HEK293T (cell line): ENCODE results near the gene ASPG.

Experiments
- CTCF ChIA-PET: fragments of 350-600 bp; formaldehyde crosslinking; extraction: SDS; loops from one replicate; lab custom pipeline; 2021; ENCODE audit warnings: antibody characterized with exemption, inconsistent platforms; lab: Yijun Ruan, JAX
- POLR2A ChIA-PET: fragments of 350-600 bp; formaldehyde crosslinking; extraction: SDS; loops from one replicate; lab custom pipeline; 2020; ENCODE audit warnings: antibody characterized with exemption, inconsistent platforms; lab: Yijun Ruan, JAX
- DNase-seq: peaks from one replicate; pipeline ENCODE4 v3.0.0; 2012; ENCODE audit warnings: mixed read lengths; ENCODE audit errors: extremely low spot score
- ARNT ChIP-seq: fragments of 450-650 bp; IDR thresholded peaks from 2 replicates; pipeline ENCODE4 v1.6.1; 2017; ENCODE audit warnings: mild to moderate bottlenecking
- BHLHE40 ChIP-seq: fragments of 450-650 bp; IDR thresholded peaks from 2 replicates; pipeline ENCODE4 v1.6.1; 2016; ENCODE audit warnings: mild to moderate bottlenecking, moderate library complexity, borderline replicate concordance
- CTBP1 ChIP-seq: fragments of 450-650 bp; IDR thresholded peaks from 2 replicates; pipeline ENCODE4 v1.6.1; 2016; ENCODE audit warnings: borderline replicate concordance
- ELF4 ChIP-seq: fragments of 450-650 bp; IDR thresholded peaks from 2 replicates; pipeline ENCODE4 v1.6.1; 2017; ENCODE audit warnings: antibody characterized with exemption
- FOXA1 ChIP-seq: fragments of 450-650 bp; IDR thresholded peaks from 2 replicates; pipeline ENCODE4 v1.6.1; 2016; ENCODE audit warnings: mild to moderate bottlenecking
- FOXK2 ChIP-seq: fragments of 450-650 bp; IDR thresholded peaks from 2 replicates; pipeline ENCODE4 v1.6.1; 2016; ENCODE audit warnings: mild to moderate bottlenecking
- FOXM1 ChIP-seq: fragments of 450-650 bp; IDR thresholded peaks from 2 replicates; pipeline ENCODE4 v1.6.1; 2017; ENCODE audit warnings: mild to moderate bottlenecking, borderline replicate concordance
- HDGF ChIP-seq: fragments of 450-650 bp; IDR thresholded peaks from 2 replicates; pipeline ENCODE4 v1.6.1; 2017; ENCODE audit warnings: antibody characterized with exemption, borderline replicate concordance
- L3MBTL2 ChIP-seq: fragments of 450-650 bp; conservative IDR thresholded peaks from 2 replicates; pipeline ENCODE4 v1.6.1; 2016; ENCODE audit warnings: mild to moderate bottlenecking
- LEF1 ChIP-seq: fragments of 450-650 bp; IDR thresholded peaks from 2 replicates; pipeline ENCODE4 v1.6.1; 2017; ENCODE audit warnings: mild to moderate bottlenecking, borderline replicate concordance
- NFRKB ChIP-seq: fragments of 450-650 bp; IDR thresholded peaks from 2 replicates; pipeline ENCODE4 v1.6.1; 2016; ENCODE audit warnings: mild to moderate bottlenecking, moderate library complexity
- PKNOX1 ChIP-seq: fragments of 450-650 bp; IDR thresholded peaks from 2 replicates; pipeline ENCODE4 v1.6.1; 2016
- SP1 ChIP-seq: fragments of 450-650 bp; IDR thresholded peaks from 2 replicates; pipeline ENCODE4 v1.6.1; 2017
- SUZ12 ChIP-seq: fragments of 450-650 bp; IDR thresholded peaks from 2 replicates; pipeline ENCODE4 v1.6.1; 2016; ENCODE audit warnings: mild to moderate bottlenecking
- TARDBP ChIP-seq: fragments of 450-650 bp; IDR thresholded peaks from 2 replicates; pipeline ENCODE4 v1.6.1; 2016
- ZNF384 ChIP-seq: fragments of 450-650 bp; IDR thresholded peaks from 2 replicates; pipeline ENCODE4 v1.6.1; 2016

Gene ASPG

DNA sequence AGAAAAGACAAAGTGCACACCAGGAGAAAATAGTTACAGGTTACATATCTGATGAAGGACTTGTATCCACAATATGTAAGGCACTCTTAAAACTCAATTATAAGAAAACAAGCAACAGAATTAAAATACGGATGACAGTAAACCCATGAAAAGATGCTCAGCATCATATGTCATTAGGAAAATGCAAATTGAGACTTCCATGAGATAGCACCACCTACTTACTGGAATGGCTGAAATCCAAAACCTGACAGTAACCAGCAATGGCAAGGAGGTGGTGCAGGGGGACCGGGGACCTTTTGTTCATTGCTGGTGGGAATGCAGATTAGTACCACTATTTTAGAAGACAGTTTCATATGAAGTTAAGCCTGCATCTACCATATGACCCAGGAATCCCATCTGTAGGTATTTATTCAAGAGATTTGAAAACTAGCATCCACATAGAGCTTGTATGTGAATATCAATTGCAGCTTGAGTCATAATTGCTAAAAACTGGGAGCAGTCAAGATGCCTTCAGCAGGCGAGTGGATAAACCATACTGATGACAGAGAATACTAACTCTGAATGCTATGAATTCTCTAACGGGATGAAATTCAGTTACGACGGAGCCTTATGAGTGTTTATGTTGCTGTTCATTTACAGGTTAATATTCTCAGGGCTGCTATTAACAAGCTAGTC lies 43.9 kb upstream of the ASPG start:
- DNase-seq: no peak
- no peak for TF ChIP-seq PKNOX1
- TF ChIP-seq CTBP1: no peak
- no peak for TF ChIP-seq LEF1
- ChIA-PET POLR2A (no interaction called here), CTCF (no interaction called here)

GRCh38 chr14:104044016-104044415 lies 41.5 kb upstream of the ASPG start:
- ChIA-PET CTCF (no interaction called here), POLR2A (no interaction called here)
- TF ChIP-seq FOXK2: no peak
- no peak for TF ChIP-seq SUZ12
- TF ChIP-seq L3MBTL2: no peak
- TF ChIP-seq ARNT: no peak
- no peak for TF ChIP-seq BHLHE40
- DNase-seq: no peak

GRCh38 chr14:104047761-104048160 lies 37.7 kb upstream of the ASPG start:
- POLR2A ChIA-PET: no interaction called here
- no peak for TF ChIP-seq SP1
- CTCF ChIA-PET: no interaction called here

GRCh38 chr14:104048758-104049507 lies 36.6 kb upstream of the ASPG start:
- no peak for DNase-seq
- no peak for TF ChIP-seq L3MBTL2
- ChIA-PET CTCF (interaction anchor here (0.6 kb wide), 1 partner anchor 579 kb away, joined by 3 read pairs; no protein-coding TSS in a partner anchor), POLR2A (no interaction called here)

More at GRCh38 chr14:104047761-104048160, 37.7 kb upstream of the ASPG start:
- DNase-seq: no peak

GRCh38 chr14:104049576-104050240 lies 35.8 kb upstream of the ASPG start:
- ChIA-PET POLR2A (no interaction called here), CTCF (no interaction called here)
- DNase-seq: no peak
- TF ChIP-seq FOXK2: no peak
- TF ChIP-seq CTBP1: no peak
- no peak for TF ChIP-seq LEF1
- no peak for TF ChIP-seq FOXA1
- no peak for TF ChIP-seq L3MBTL2
- TF ChIP-seq FOXM1: no peak
- no peak for TF ChIP-seq NFRKB
- no peak for TF ChIP-seq BHLHE40
- TF ChIP-seq PKNOX1: no peak
- TF ChIP-seq SP1: no peak
- TF ChIP-seq ELF4: no peak
- no peak for TF ChIP-seq ZNF384
- TF ChIP-seq TARDBP: no peak
- TF ChIP-seq ARNT: no peak
- no peak for TF ChIP-seq SUZ12
- TF ChIP-seq HDGF: no peak

- ChIA-PET POLR2A (no interaction called here), CTCF (no interaction called here)
- TF ChIP-seq FOXA1 (no peak), ARNT (no peak), TARDBP (no peak), FOXM1 (no peak), CTBP1 (no peak)
Measured at GRCh38 chr14:104051092-104051813, 34.2 kb upstream of the ASPG start.

GRCh38 chr14:104054222-104054905 lies 31.1 kb upstream of the ASPG start:
- ChIA-PET CTCF (no interaction called here), POLR2A (no interaction called here)
- TF ChIP-seq ELF4: no peak
- no peak for TF ChIP-seq SP1
- no peak for TF ChIP-seq HDGF
- TF ChIP-seq NFRKB: no peak
- no peak for TF ChIP-seq FOXA1
- no peak for TF ChIP-seq ARNT
- TF ChIP-seq ZNF384: no peak
- no peak for TF ChIP-seq FOXM1
- no peak for TF ChIP-seq LEF1
- no peak for TF ChIP-seq L3MBTL2
- no peak for TF ChIP-seq BHLHE40
- TF ChIP-seq CTBP1: no peak
- TF ChIP-seq PKNOX1: no peak
- TF ChIP-seq FOXK2: no peak
- no peak for TF ChIP-seq SUZ12
- no peak for TF ChIP-seq TARDBP
- DNase-seq: no peak

More at GRCh38 chr14:104051092-104051813, 34.2 kb upstream of the ASPG start:
- DNase-seq: no peak
